PFSK-1 (cell line): Measurements from ENCODE around the gene SEH1L.

Experiments used
- FOXP2 ChIP-seq: optimal IDR thresholded peaks from 2 replicates; pipeline ENCODE3; 2011; ENCODE audit warnings: borderline replicate concordance, control low read depth, inconsistent platforms; ENCODE audit not compliant: insufficient read depth; ENCODE audit errors: extremely low read length, extremely low read depth
- POLR2AphosphoS5 ChIP-seq: IDR thresholded peaks from 2 replicates; pipeline ENCODE4 v1.6.1; 2012; ENCODE audit warnings: low read depth, mild to moderate bottlenecking, control low read depth, low read length, moderate library complexity
- SIN3A ChIP-seq: IDR thresholded peaks from 2 replicates; pipeline ENCODE4 v1.6.1; 2012; ENCODE audit warnings: mild to moderate bottlenecking, low read length, moderate library complexity, borderline replicate concordance; ENCODE audit not compliant: insufficient read depth
- TAF1 ChIP-seq: IDR thresholded peaks from 2 replicates; pipeline ENCODE4 v1.6.1; 2012; ENCODE audit warnings: low read length, control low read depth, borderline replicate concordance; ENCODE audit not compliant: insufficient read depth
- TF ChIP-seq, protein P1 (sequence below), 2 experiments: IDR thresholded peaks; 2 replicates each; pipeline versions ENCODE4 v1.6.1 to v1.8.0; 2011 to 2012; ENCODE audit warnings: low read depth in 2 of 2, low read length in 2 of 2, control low read depth in 1 of 2, inconsistent platforms in 1 of 2, mild to moderate bottlenecking in 1 of 2, moderate library complexity in 1 of 2; ENCODE audit not compliant: insufficient read depth in 1 of 2

SEH1L gene

DNA sequence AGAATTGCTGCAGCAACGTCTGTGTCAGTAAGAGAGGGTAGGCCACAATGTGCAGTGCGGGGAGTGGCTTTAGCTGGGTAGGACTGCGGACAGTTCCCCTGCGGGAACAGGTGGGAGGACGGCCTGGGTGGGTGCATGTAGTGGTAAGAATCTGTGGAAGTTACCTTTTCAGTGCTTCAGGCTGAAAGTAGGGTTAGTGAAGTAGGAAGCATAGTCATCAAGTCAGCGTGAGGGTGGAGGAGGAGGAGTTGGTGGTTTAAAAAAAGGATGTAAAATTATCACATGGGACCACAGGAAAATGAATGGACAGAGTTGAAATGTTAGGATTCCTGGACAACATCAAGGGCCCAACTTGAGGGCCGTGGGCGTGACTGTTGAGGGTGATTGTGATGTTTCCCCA, 56.6 kb downstream of the SEH1L start:
- TF ChIP-seq, protein P1, sequence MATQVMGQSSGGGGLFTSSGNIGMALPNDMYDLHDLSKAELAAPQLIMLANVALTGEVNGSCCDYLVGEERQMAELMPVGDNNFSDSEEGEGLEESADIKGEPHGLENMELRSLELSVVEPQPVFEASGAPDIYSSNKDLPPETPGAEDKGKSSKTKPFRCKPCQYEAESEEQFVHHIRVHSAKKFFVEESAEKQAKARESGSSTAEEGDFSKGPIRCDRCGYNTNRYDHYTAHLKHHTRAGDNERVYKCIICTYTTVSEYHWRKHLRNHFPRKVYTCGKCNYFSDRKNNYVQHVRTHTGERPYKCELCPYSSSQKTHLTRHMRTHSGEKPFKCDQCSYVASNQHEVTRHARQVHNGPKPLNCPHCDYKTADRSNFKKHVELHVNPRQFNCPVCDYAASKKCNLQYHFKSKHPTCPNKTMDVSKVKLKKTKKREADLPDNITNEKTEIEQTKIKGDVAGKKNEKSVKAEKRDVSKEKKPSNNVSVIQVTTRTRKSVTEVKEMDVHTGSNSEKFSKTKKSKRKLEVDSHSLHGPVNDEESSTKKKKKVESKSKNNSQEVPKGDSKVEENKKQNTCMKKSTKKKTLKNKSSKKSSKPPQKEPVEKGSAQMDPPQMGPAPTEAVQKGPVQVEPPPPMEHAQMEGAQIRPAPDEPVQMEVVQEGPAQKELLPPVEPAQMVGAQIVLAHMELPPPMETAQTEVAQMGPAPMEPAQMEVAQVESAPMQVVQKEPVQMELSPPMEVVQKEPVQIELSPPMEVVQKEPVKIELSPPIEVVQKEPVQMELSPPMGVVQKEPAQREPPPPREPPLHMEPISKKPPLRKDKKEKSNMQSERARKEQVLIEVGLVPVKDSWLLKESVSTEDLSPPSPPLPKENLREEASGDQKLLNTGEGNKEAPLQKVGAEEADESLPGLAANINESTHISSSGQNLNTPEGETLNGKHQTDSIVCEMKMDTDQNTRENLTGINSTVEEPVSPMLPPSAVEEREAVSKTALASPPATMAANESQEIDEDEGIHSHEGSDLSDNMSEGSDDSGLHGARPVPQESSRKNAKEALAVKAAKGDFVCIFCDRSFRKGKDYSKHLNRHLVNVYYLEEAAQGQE (IDR thresholded peaks at IDR 0.05; ENCODE audit: insufficient read depth in 1 of 2, low read depth in 2 of 2, low read length in 2 of 2): no peak
- TF ChIP-seq POLR2AphosphoS5: no peak
- TF ChIP-seq FOXP2: no peak
- no peak for TF ChIP-seq SIN3A
- TF ChIP-seq TAF1: no peak

DNA sequence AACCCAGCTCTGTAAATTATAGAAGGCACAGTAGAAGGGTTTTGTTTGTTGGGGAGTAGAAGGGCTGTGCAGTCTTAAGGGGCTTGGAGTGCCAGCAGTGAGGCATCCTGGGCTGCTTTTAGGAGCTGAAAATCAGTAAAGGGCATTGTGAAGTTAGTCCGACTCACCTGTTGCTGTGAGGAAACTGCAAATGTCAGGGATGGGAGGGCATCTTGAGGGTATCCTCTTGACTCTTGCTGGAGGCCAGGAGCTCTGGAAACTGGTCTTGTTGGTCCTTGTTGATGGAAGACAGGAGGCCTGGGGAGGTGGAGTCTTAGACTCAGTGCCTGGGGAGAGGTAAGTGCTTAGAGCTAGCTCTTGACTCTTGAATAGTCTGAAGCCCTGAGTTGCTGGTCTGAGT, 57.5 kb downstream of the SEH1L start:
- TF ChIP-seq FOXP2: no peak
- TF ChIP-seq POLR2AphosphoS5: no peak
- TF ChIP-seq, protein P1 (IDR thresholded peaks at IDR 0.05; ENCODE audit: insufficient read depth in 1 of 2, low read depth in 2 of 2, low read length in 2 of 2): no peak

DNA sequence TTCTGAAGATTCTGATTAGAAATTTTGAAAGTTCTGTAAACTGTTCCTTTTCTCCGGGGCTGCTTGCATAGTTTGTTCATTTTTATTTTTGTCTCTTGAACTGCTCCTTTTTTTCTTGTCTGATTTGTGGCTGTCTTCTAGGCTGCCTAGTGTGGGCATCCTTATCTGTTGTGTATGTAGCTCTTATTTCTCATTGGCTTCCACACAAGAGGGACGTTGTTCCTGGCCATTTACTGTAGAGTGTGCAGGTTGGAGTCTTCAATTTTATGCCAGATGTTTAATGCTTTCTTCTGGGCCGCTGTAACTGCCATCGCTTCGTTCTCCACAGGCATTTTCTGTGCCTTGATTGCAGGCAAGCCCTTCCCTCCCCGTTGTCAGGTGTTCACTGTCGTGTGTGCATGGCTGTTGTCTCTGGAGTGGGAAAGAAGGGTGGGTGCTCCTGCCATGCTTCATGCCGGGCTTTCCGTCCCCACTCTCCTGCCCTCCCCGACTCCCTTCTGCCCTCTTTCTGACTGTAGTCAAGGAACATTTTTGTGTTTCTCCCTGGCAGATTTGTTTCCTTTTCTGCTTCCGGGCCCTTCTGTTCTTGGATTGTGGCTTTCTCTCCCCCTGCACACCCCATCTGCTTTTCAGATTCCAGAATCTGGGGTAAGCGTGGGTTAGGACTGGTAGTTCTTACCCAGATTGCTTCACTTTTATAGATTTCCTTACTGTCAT, 58.9 kb downstream of the SEH1L start:
- TF ChIP-seq TAF1 (no peak), FOXP2 (no peak), SIN3A (no peak), POLR2AphosphoS5 (no peak)
- TF ChIP-seq, protein P1 (IDR thresholded peaks at IDR 0.05; ENCODE audit: insufficient read depth in 1 of 2, low read depth in 2 of 2, low read length in 2 of 2): no peak

DNA sequence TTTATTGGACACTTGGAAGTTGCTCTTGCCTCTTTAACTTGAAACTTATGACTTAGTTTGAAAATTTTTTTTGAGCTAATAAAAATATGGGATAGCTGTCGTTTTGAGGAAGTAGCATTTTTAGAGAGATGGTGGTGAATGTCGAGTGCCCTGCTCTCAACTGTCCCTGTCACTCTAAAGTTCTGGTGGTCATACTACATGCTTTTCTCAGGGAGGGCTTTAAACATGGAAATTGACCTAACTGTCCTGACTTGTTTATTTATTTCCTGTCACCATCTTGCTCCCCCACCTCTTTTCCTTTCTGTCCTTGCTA, 59.4 kb downstream of the SEH1L start:
- TF ChIP-seq, protein P1 (IDR thresholded peaks at IDR 0.05; ENCODE audit: insufficient read depth in 1 of 2, low read depth in 2 of 2, low read length in 2 of 2): no peak

DNA sequence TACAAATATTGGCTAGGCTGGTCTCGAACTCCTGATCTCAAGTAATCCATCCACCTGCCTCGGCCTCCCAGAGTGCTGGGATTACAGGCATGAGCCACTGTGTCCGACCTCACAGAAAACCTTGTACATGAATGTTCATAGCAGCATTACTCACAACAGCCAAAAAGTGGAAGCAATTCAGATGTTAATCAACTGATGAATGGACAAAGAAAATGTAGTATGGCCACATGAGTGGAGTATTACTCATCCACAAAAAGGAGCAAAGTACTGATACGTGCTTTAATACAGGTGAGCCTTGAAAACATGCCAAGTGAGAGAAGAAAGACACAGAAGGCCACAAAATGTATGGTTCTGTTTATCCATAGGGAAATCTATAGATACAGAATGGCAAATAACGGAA, 63.9 kb downstream of the SEH1L start:
- TF ChIP-seq TAF1: no peak
